ENCODE results near the gene NPPB. TPM values are rescaled to one million over a fixed set of nuclear protein-coding genes. Genes with fewer than 3 reads are reported as not detected.

NPPB gene
- total RNA-seq, 1 experiment from 2014 or later, result 43.4 TPM

DNA sequence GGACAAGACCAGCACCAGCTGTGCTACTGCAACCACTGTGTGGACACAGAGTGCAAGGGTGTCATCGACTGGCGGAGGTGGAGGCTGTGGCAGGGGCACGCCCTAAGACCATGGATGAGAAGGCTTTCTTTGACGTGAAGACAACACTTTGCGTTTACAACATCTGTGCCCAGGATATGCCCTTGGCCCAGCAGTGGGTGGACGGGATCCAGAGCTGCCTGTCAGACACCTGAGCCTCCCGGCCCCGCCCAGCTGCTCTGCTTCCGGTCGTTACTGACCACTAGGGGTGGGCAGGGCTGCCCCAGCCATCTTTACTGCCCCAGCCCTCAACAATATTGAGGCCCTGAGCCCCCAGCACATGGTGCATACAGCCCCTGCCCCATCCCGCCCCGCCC is 21.4 kb upstream of the NPPB start:
- BruUV-seq (replicated peaks), result no TSS peak
- H3K27me3 Mint-ChIP-seq (ENCODE audit: insufficient read depth, unreplicated experiment), result no peaks in the 10 kb centered on the region
- Histone ChIP-seq H3K36me3 (ENCODE audit: control insufficient read depth, insufficient read depth, low read length) (no peaks in the 10 kb centered on the region), H3K27me3 (replicated peaks; ENCODE audit: control insufficient read depth, insufficient read depth, low read length) (no peaks in the 10 kb centered on the region), H3K9me3 (no peaks in the 10 kb centered on the region), H3K4me3 (ENCODE audit: low read depth, low read length) (no peak overlapping the region), H3K4me1 (peaks cover 7% of the 10 kb centered on the region)
- ChIA-PET CTCF (no interaction called here), POLR2A (interaction anchor here (1.1 kb wide), 1 partner anchor 30 kb away, joined by 4 read pairs; no protein-coding TSS in a partner anchor)
- no peak overlapping the region for H3K27ac Mint-ChIP-seq (ENCODE audit: unreplicated experiment)
- DNase-seq, result no peak
- intact Hi-C loops (cut with micrococcal nuclease; ENCODE audit: unreplicated experiment), result no loop called here
- H3K4me1 Mint-ChIP-seq (ENCODE audit: low read depth, unreplicated experiment), result peaks cover 7% of the 10 kb centered on the region
- no peaks in the 10 kb centered on the region for H3K9me3 Mint-ChIP-seq (ENCODE audit: unreplicated experiment)
- no peak overlapping the region for H3K4me3 Mint-ChIP-seq (ENCODE audit: unreplicated experiment)
- TF ChIP-seq, protein P1, sequence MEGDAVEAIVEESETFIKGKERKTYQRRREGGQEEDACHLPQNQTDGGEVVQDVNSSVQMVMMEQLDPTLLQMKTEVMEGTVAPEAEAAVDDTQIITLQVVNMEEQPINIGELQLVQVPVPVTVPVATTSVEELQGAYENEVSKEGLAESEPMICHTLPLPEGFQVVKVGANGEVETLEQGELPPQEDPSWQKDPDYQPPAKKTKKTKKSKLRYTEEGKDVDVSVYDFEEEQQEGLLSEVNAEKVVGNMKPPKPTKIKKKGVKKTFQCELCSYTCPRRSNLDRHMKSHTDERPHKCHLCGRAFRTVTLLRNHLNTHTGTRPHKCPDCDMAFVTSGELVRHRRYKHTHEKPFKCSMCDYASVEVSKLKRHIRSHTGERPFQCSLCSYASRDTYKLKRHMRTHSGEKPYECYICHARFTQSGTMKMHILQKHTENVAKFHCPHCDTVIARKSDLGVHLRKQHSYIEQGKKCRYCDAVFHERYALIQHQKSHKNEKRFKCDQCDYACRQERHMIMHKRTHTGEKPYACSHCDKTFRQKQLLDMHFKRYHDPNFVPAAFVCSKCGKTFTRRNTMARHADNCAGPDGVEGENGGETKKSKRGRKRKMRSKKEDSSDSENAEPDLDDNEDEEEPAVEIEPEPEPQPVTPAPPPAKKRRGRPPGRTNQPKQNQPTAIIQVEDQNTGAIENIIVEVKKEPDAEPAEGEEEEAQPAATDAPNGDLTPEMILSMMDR (IDR thresholded peaks at IDR 0.05; ENCODE audit: insufficient read depth in 1 of 2, low read depth in 1 of 2, low read length in 1 of 2, severe bottlenecking in 1 of 2, unreplicated experiment in 1 of 2), result no peak
- no peaks in the 10 kb centered on the region for H3K36me3 Mint-ChIP-seq (ENCODE audit: insufficient read depth, unreplicated experiment)

DNA sequence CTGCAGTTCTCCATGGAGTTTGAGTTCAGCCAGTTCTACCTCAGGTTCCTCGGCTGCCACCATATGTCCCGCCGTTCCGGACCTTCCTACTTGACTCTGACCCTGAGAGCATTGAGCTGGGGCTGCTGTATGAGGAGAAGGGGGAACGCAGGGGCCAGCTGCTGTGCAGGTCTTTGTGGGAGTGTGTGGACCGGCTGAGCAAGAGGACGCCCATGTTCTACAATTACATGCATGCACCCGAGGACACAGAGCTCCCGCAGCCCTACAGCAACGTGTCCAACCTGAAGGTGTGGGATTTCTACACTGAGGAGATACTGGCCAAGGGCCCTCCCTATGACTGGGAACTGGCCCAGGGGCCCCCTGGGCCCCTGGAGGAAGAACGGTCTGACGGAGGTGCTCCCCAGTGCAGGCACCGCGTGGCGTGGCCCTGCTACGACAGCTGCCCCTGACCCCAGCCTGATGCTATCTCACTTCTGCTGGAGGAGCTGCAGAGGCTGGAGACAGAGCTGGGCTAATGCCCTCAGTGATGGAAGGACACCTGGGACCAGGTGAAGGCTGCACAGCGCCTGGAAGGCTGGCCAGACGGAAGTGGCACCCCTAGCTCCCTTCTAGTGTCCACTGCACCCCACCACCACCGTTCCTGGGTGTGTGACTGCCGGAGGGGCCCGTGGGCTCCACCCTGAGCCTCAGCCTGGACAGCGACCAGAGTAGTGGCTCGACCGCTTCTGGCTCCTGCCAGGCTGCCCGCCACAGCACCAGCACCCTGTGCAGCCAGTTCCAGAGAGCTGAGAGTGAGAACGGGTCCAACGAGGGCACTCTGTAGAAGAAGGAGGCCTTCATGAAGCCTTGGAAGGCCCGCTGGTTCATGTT is 20.8 kb upstream of the NPPB start:
- no peak overlapping the region for H3K4me3 ChIP-seq (ENCODE audit: low read depth, low read length)
- BruUV-seq (replicated peaks), result no TSS peak

DNA sequence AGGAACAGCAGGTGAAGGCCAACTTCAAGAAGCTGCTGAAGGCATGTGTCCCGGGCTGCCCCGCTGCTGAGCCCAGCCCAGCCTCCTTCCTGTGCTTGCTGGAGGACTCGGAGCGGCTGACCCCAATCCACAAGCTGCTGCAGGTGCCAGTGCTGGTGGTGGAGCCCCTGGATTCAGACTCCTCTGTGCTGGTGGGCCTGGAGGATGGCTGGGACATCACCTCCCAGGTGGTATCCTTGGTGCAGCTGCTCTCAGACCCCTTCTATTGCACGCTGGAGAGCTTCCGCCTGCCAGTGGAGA is 20.1 kb upstream of the NPPB start:
- peaks cover 7% of the 10 kb centered on the region for H3K4me1 Mint-ChIP-seq (ENCODE audit: low read depth, unreplicated experiment)
- no peaks in the 10 kb centered on the region for H3K36me3 Mint-ChIP-seq (ENCODE audit: insufficient read depth, unreplicated experiment)

More for the DNA sequence above, 20.8 kb upstream of the NPPB start:
- intact Hi-C loops (cut with micrococcal nuclease; ENCODE audit: unreplicated experiment), result no loop called here
- DNase-seq, result no peak
- Mint-ChIP-seq H3K36me3 (ENCODE audit: insufficient read depth, unreplicated experiment) (no peaks in the 10 kb centered on the region), H3K27ac (ENCODE audit: unreplicated experiment) (no peak overlapping the region), H3K9me3 (ENCODE audit: unreplicated experiment) (no peaks in the 10 kb centered on the region), H3K4me3 (ENCODE audit: unreplicated experiment) (no peak overlapping the region), H3K4me1 (ENCODE audit: low read depth, unreplicated experiment) (peaks cover 7% of the 10 kb centered on the region), H3K27me3 (ENCODE audit: insufficient read depth, unreplicated experiment) (no peaks in the 10 kb centered on the region)
- Histone ChIP-seq H3K9me3 (no peaks in the 10 kb centered on the region), H3K4me1 (peaks cover 7% of the 10 kb centered on the region), H3K36me3 (ENCODE audit: control insufficient read depth, insufficient read depth, low read length) (no peaks in the 10 kb centered on the region), H3K27me3 (replicated peaks; ENCODE audit: control insufficient read depth, insufficient read depth, low read length) (no peaks in the 10 kb centered on the region)
- TF ChIP-seq, protein P1 (IDR thresholded peaks at IDR 0.05; ENCODE audit: insufficient read depth in 1 of 2, low read depth in 1 of 2, low read length in 1 of 2, severe bottlenecking in 1 of 2, unreplicated experiment in 1 of 2), result no peak
- ChIA-PET POLR2A (interaction anchor here (1.1 kb wide), 1 partner anchor 31 kb away, joined by 4 read pairs; no protein-coding TSS in a partner anchor), CTCF (no interaction called here)

More for the DNA sequence above, 20.1 kb upstream of the NPPB start:
- ChIA-PET CTCF (no interaction called here), POLR2A (no interaction called here)
- TF ChIP-seq, protein P1 (IDR thresholded peaks at IDR 0.05; ENCODE audit: insufficient read depth in 1 of 2, low read depth in 1 of 2, low read length in 1 of 2, severe bottlenecking in 1 of 2, unreplicated experiment in 1 of 2), result no peak
- no peaks in the 10 kb centered on the region for H3K9me3 Mint-ChIP-seq (ENCODE audit: unreplicated experiment)
- intact Hi-C loops (cut with micrococcal nuclease; ENCODE audit: unreplicated experiment), result no loop called here
- H3K27me3 ChIP-seq (replicated peaks; ENCODE audit: control insufficient read depth, insufficient read depth, low read length), result no peaks in the 10 kb centered on the region
- H3K36me3 ChIP-seq (ENCODE audit: control insufficient read depth, insufficient read depth, low read length), result no peaks in the 10 kb centered on the region
- no peak overlapping the region for H3K4me3 Mint-ChIP-seq (ENCODE audit: unreplicated experiment)
- H3K4me3 ChIP-seq (ENCODE audit: low read depth, low read length), result no peak overlapping the region
- no peak for DNase-seq
- H3K4me1 ChIP-seq, result peaks cover 7% of the 10 kb centered on the region
- no peaks in the 10 kb centered on the region for H3K9me3 ChIP-seq
- BruUV-seq (replicated peaks), result no TSS peak
- H3K27ac Mint-ChIP-seq (ENCODE audit: unreplicated experiment), result no peak overlapping the region
- H3K27me3 Mint-ChIP-seq (ENCODE audit: insufficient read depth, unreplicated experiment), result no peaks in the 10 kb centered on the region

Data from Caco-2 (cell line).